HepG2 (cell line): ENCODE data around the gene R3HDM1. TPM values are rescaled to one million over a fixed set of nuclear protein-coding genes. Genes with fewer than 3 reads are reported as not detected.

Source experiments
- ATAC-seq: fragments of 200-7000 bp; cut with Tn5 transposase; 3 replicates; pipeline ENCODE4 v1.9.1; 2020; ENCODE audit warnings: mild to moderate bottlenecking, moderate library complexity
- BruUV-seq: library from RNA; stranded (reverse); fragments of 400-500 nt; replicated peaks from 2 replicates; lab custom pipeline; 2021; lab: Mats Ljungman, UMichigan
- CTCF ChIA-PET: fragments of 300-600 bp; formaldehyde crosslinking; extraction: SDS; loops from one replicate; lab custom pipeline; 2021; ENCODE audit warnings: low total read pairs, inconsistent platforms, low intra/inter-chr PET ratio; lab: Yijun Ruan, JAX
- POLR2A ChIA-PET: fragments of 350-600 bp; sonication (Branson Sonifier 250); formaldehyde crosslinking; loops from one replicate; lab custom pipeline; 2020; ENCODE audit warnings: antibody characterized with exemption, inconsistent platforms; lab: Yijun Ruan, JAX
- DNase-seq: peaks from one replicate; pipeline ENCODE4 v3.0.0-alpha.2; 2015; ENCODE audit warnings: low spot score
- FAIRE-seq: peaks from 3 replicates; lab custom pipeline; 2011; peaks lifted over from hg19 to GRCh38; lab: Jason Lieb, UNC
- H2AFZ ChIP-seq: one replicate; pipeline ENCODE4 v1.6.1; 2011; ENCODE audit warnings: low read length, inconsistent platforms
- H3K27ac ChIP-seq: fragments of 300-600 bp; 3 replicates; pipeline ENCODE4 v1.8.0; 2011; ENCODE audit warnings: mixed run types, mild to moderate bottlenecking, mixed read lengths, low read length, inconsistent platforms; ENCODE audit not compliant: insufficient read depth; ENCODE audit errors: extremely low read length
- H3K27me3 ChIP-seq, 2 experiments: fragments of 200-600 bp in 1 of 2; 2 replicates in 1 of 2; 3 replicates in 1 of 2; pipeline versions ENCODE4 v1.6.0 to v1.8.0; 2011; ENCODE audit warnings: low read length in 2 of 2, mild to moderate bottlenecking in 2 of 2, moderate library complexity in 2 of 2, inconsistent platforms in 1 of 2; ENCODE audit not compliant: insufficient read depth in 2 of 2, control insufficient read depth in 1 of 2
- H3K36me3 ChIP-seq, 2 experiments: fragments of 200-600 bp in 1 of 2; replicated peaks in 1 of 2; 2 replicates in 1 of 2; 3 replicates in 1 of 2; pipeline versions ENCODE4 v1.5.1 to v1.8.0; 2011; ENCODE audit warnings: low read length in 2 of 2, inconsistent platforms in 1 of 2; ENCODE audit not compliant: insufficient read depth in 2 of 2, control insufficient read depth in 1 of 2
- H3K4me1 ChIP-seq: 2 replicates; pipeline ENCODE4 v1.5.1; 2012; ENCODE audit warnings: low read length, inconsistent platforms; ENCODE audit not compliant: insufficient read depth
- H3K4me2 ChIP-seq: 2 replicates; pipeline ENCODE4 v1.6.0; 2011; ENCODE audit warnings: low read depth, low read length, inconsistent platforms
- H3K4me3 ChIP-seq, 3 experiments: fragments of 200-600 bp in 1 of 3; sonication (generic), shearing (Covaris generic) in 1 of 3; replicated peaks in 1 of 3; 2 replicates each; pipeline ENCODE4 v1.5.1; 2011 to 2016; ENCODE audit warnings: low read length in 3 of 3, inconsistent platforms in 2 of 3, low read depth in 2 of 3, mild to moderate bottlenecking in 2 of 3, control low read depth in 1 of 3, mixed read lengths in 1 of 3; ENCODE audit not compliant: insufficient read depth in 1 of 3
- H3K79me2 ChIP-seq: one replicate; pipeline ENCODE4 v1.6.1; 2011; ENCODE audit warnings: low read length, inconsistent platforms; ENCODE audit not compliant: insufficient read depth
- H3K9ac ChIP-seq: 2 replicates; pipeline ENCODE4 v1.6.0; 2011; ENCODE audit warnings: mild to moderate bottlenecking, low read depth, low read length, inconsistent platforms; ENCODE audit not compliant: insufficient read depth
- H3K9me3 ChIP-seq: 2 replicates; pipeline ENCODE4 v1.5.1; 2012; ENCODE audit warnings: mild to moderate bottlenecking, low read length
- H4K20me1 ChIP-seq: 2 replicates; pipeline ENCODE4 v1.6.0; 2011; ENCODE audit warnings: inconsistent platforms, mild to moderate bottlenecking, low read length, moderate library complexity; ENCODE audit not compliant: insufficient read depth
- ERF ChIP-seq: IDR thresholded peaks from 2 replicates; pipeline ENCODE4 v1.6.1; 2018; ENCODE audit warnings: missing biosample characterization, missing genetic modification reagents
- HIVEP1 ChIP-seq: sonication (generic); formaldehyde crosslinking; IDR thresholded peaks from 2 replicates; pipeline ENCODE4 v1.4.0; 2020; ENCODE audit warnings: mild to moderate bottlenecking, missing genetic modification reagents
- JUN ChIP-seq: sonication (generic); formaldehyde crosslinking; IDR thresholded peaks from 2 replicates; pipeline ENCODE4 v1.4.0; 2020; ENCODE audit warnings: mild to moderate bottlenecking, missing genetic modification reagents
- NBN ChIP-seq: fragments of 450-650 bp; conservative IDR thresholded peaks from 2 replicates; pipeline ENCODE4 v1.6.1; 2017
- RNF2 ChIP-seq: fragments of 450-650 bp; conservative IDR thresholded peaks from 2 replicates; pipeline ENCODE4 v1.6.1; 2016; ENCODE audit warnings: low read depth
- SP140L ChIP-seq: sonication (generic); formaldehyde crosslinking; IDR thresholded peaks from 2 replicates; pipeline ENCODE4 v1.4.0; 2020; ENCODE audit warnings: missing genetic modification reagents, borderline replicate concordance
- TAF1 ChIP-seq: sonication (generic); formaldehyde crosslinking; IDR thresholded peaks from 2 replicates; pipeline ENCODE4 v1.4.0; 2020; ENCODE audit warnings: missing genetic modification reagents
- TCF7 ChIP-seq: sonication (generic); IDR thresholded peaks from 2 replicates; pipeline ENCODE4 v1.6.1; 2016; ENCODE audit warnings: antibody characterized with exemption, low read depth
- ZBTB7A ChIP-seq: sonication (generic); formaldehyde crosslinking; IDR thresholded peaks from 2 replicates; pipeline ENCODE4 v1.8.0; 2022; ENCODE audit warnings: mild to moderate bottlenecking, missing genetic modification reagents
- ZFP91 ChIP-seq: sonication (generic); formaldehyde crosslinking; IDR thresholded peaks from 2 replicates; pipeline ENCODE4 v1.9.0; 2022; ENCODE audit warnings: missing genetic modification reagents, mild to moderate bottlenecking, borderline replicate concordance
- ZNF446 ChIP-seq: sonication (generic); formaldehyde crosslinking; IDR thresholded peaks from 2 replicates; pipeline ENCODE4 v1.5.0; 2020; ENCODE audit warnings: mild to moderate bottlenecking, missing genetic modification reagents
- ZNF496 ChIP-seq: sonication (generic); formaldehyde crosslinking; IDR thresholded peaks from 2 replicates; pipeline ENCODE4 v1.8.1; 2023; ENCODE audit warnings: mild to moderate bottlenecking, moderate library complexity, missing genetic modification reagents; ENCODE audit not compliant: insufficient replicate concordance
- ZNF782 ChIP-seq: sonication (generic); formaldehyde crosslinking; IDR thresholded peaks from 2 replicates; pipeline ENCODE4 v1.4.0; 2020; ENCODE audit warnings: missing genetic modification reagents, mild to moderate bottlenecking, borderline replicate concordance
- ZSCAN30 ChIP-seq: sonication (generic); formaldehyde crosslinking; IDR thresholded peaks from 2 replicates; pipeline ENCODE4 v1.5.0; 2020; ENCODE audit warnings: mild to moderate bottlenecking, missing genetic modification reagents
- WGBS: methylation state at CpG from one replicate; pipeline ENCODE4 v1.1.6; 2017; ENCODE audit warnings: low lambda C conversion rate; 5-methylcytosine and 5-hydroxymethylcytosine counted together
- in situ Hi-C: cut with HindIII; loops from 2 replicates; pipeline ENCODE4 v1.10.0; 2017; ENCODE audit warnings: low pct_unique_long_range_greater_than_20kb; ENCODE audit not compliant: extremely low pct_ligation_motif_present
- intact Hi-C: fragments of 100-400 bp; cut with micrococcal nuclease; formaldehyde crosslinking; loops from one replicate; pipeline ENCODE4 v1.10.0; 2022; ENCODE audit not compliant: unreplicated experiment
- polyA plus RNA-seq, 8 experiments: library from polyadenylated mRNA; depleted of rRNA in 3 of 8; stranded (reverse) in 7 of 8; unstranded in 1 of 8; fragments of >200 nt; fragmentation: Illumina TruSeq in 4 of 8; extraction: Trizol in 4 of 8; gene quantifications; 2 replicates each; pipeline versions ENCODE4 v1.2.1 to v1.2.3, GENCODE V29; 2011 to 2016; ENCODE audit warnings: low read depth in 4 of 8, missing spikeins in 1 of 8, mixed read lengths in 1 of 8; ENCODE audit not compliant: insufficient read depth in 1 of 8
- total RNA-seq, 5 experiments: library from RNA; depleted of rRNA; stranded (reverse); fragments of >200 nt; fragmentation: Illumina TruSeq; extraction: Trizol; gene quantifications; 2 replicates each; pipeline ENCODE4 v1.2.3, GENCODE V29; 2016; ENCODE audit warnings: low read depth in 1 of 5
- TF ChIP-seq, protein P1 (sequence below): sonication (generic); formaldehyde crosslinking; IDR thresholded peaks from 2 replicates; pipeline ENCODE4 v1.4.0; 2020; ENCODE audit warnings: mild to moderate bottlenecking, missing genetic modification reagents
- TF ChIP-seq, protein P2 (sequence below): sonication (generic); formaldehyde crosslinking; conservative IDR thresholded peaks from 2 replicates; pipeline ENCODE4 v1.5.0; 2020; ENCODE audit warnings: missing genetic modification reagents

Gene R3HDM1
- total and polyA plus RNA-seq, 2 of the 13 experiments (the other 11 are each of a cell fraction or from before 2014, with no cell fraction given), result 15.7 to 54.3 TPM

DNA sequence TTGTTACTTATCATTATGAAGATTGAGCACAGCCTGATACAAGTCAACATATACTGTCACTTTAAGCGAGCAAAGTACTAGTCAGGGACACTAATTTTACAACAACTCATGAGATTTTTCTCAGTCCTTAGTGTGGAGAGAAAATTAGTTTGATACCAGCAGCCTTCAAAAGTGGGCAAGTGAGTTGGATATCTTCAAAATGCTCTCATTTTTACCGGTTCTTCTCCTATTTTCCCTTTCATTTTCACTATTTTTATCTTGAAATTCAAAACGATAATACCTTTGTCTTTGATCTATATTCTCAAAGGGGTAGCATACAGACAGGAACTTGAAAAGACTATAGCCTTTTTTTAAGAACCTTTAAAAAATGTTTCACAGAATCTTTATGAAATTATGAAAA is 158.4 kb downstream of the R3HDM1 start:
- CTCF ChIA-PET, result no interaction called here
- FAIRE-seq (no peak), ATAC-seq (no peak)

More for the DNA sequence above, 158.4 kb downstream of the R3HDM1 start:
- H3K27ac ChIP-seq, result no peak overlapping the region
- no peaks in the 10 kb centered on the region for H3K27me3 ChIP-seq
- DNase-seq, result no peak
- H2AFZ ChIP-seq, result no peak overlapping the region
- 83% methylated on average over 3 of the region's 3 CpGs for WGBS
- H3K4me3 ChIP-seq, result no peak overlapping the region
- intact Hi-C loops, result no loop called here
- H3K9me3 ChIP-seq, result no peaks in the 10 kb centered on the region
- TF ChIP-seq SP140L (no peak), ZNF496 (CRISPR knock-in tag) (no peak), ZBTB7A (no peak), TAF1 (CRISPR knock-in tag) (no peak), RNF2 (no peak), TCF7 (no peak), ZNF782 (no peak), ZSCAN30 (CRISPR knock-in tag) (no peak), ZNF446 (CRISPR knock-in tag) (no peak), ERF (CRISPR knock-in tag) (no peak), NBN (no peak), JUN (no peak), ZFP91 (CRISPR knock-in tag) (no peak), HIVEP1 (CRISPR knock-in tag) (no peak)
- TF ChIP-seq, protein P1, sequence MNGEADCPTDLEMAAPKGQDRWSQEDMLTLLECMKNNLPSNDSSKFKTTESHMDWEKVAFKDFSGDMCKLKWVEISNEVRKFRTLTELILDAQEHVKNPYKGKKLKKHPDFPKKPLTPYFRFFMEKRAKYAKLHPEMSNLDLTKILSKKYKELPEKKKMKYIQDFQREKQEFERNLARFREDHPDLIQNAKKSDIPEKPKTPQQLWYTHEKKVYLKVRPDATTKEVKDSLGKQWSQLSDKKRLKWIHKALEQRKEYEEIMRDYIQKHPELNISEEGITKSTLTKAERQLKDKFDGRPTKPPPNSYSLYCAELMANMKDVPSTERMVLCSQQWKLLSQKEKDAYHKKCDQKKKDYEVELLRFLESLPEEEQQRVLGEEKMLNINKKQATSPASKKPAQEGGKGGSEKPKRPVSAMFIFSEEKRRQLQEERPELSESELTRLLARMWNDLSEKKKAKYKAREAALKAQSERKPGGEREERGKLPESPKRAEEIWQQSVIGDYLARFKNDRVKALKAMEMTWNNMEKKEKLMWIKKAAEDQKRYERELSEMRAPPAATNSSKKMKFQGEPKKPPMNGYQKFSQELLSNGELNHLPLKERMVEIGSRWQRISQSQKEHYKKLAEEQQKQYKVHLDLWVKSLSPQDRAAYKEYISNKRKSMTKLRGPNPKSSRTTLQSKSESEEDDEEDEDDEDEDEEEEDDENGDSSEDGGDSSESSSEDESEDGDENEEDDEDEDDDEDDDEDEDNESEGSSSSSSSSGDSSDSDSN, result no peak
- TF ChIP-seq, protein P2, sequence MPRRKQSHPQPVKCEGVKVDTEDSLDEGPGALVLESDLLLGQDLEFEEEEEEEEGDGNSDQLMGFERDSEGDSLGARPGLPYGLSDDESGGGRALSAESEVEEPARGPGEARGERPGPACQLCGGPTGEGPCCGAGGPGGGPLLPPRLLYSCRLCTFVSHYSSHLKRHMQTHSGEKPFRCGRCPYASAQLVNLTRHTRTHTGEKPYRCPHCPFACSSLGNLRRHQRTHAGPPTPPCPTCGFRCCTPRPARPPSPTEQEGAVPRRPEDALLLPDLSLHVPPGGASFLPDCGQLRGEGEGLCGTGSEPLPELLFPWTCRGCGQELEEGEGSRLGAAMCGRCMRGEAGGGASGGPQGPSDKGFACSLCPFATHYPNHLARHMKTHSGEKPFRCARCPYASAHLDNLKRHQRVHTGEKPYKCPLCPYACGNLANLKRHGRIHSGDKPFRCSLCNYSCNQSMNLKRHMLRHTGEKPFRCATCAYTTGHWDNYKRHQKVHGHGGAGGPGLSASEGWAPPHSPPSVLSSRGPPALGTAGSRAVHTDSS, result no peak
- no peak overlapping the region for H3K4me2 ChIP-seq
- H3K9ac ChIP-seq, result no peak overlapping the region
- peaks cover under 1 to 16% of the 10 kb centered on the region in 2 experiments; a peak in 4 of 5 replicates for H3K36me3 ChIP-seq
- no peaks in the 10 kb centered on the region for H4K20me1 ChIP-seq
- 0 out of 2 replicates have a peak, but pooled peaks cover 4% of the 10 kb centered on the region for H3K4me1 ChIP-seq
- no peaks in the 10 kb centered on the region for H3K79me2 ChIP-seq
- in situ Hi-C loops, result no loop called here
- POLR2A ChIA-PET, result no interaction called here
- no TSS peak for BruUV-seq
